HEK293T (cell line): ENCODE measurements around the gene CYP2D6.

Source experiments
- ARNT ChIP-seq: fragments of 450-650 bp; IDR thresholded peaks from 2 replicates; pipeline ENCODE4 v1.6.1; 2017; ENCODE audit warnings: mild to moderate bottlenecking
- BHLHE40 ChIP-seq: fragments of 450-650 bp; IDR thresholded peaks from 2 replicates; pipeline ENCODE4 v1.6.1; 2016; ENCODE audit warnings: mild to moderate bottlenecking, moderate library complexity, borderline replicate concordance
- CTBP1 ChIP-seq: fragments of 450-650 bp; IDR thresholded peaks from 2 replicates; pipeline ENCODE4 v1.6.1; 2016; ENCODE audit warnings: borderline replicate concordance
- FOXA1 ChIP-seq: fragments of 450-650 bp; IDR thresholded peaks from 2 replicates; pipeline ENCODE4 v1.6.1; 2016; ENCODE audit warnings: mild to moderate bottlenecking
- FOXK2 ChIP-seq: fragments of 450-650 bp; IDR thresholded peaks from 2 replicates; pipeline ENCODE4 v1.6.1; 2016; ENCODE audit warnings: mild to moderate bottlenecking
- FOXM1 ChIP-seq: fragments of 450-650 bp; IDR thresholded peaks from 2 replicates; pipeline ENCODE4 v1.6.1; 2017; ENCODE audit warnings: mild to moderate bottlenecking, borderline replicate concordance
- L3MBTL2 ChIP-seq: fragments of 450-650 bp; conservative IDR thresholded peaks from 2 replicates; pipeline ENCODE4 v1.6.1; 2016; ENCODE audit warnings: mild to moderate bottlenecking
- LEF1 ChIP-seq: fragments of 450-650 bp; IDR thresholded peaks from 2 replicates; pipeline ENCODE4 v1.6.1; 2017; ENCODE audit warnings: mild to moderate bottlenecking, borderline replicate concordance
- NFRKB ChIP-seq: fragments of 450-650 bp; IDR thresholded peaks from 2 replicates; pipeline ENCODE4 v1.6.1; 2016; ENCODE audit warnings: mild to moderate bottlenecking, moderate library complexity
- SP1 ChIP-seq: fragments of 450-650 bp; IDR thresholded peaks from 2 replicates; pipeline ENCODE4 v1.6.1; 2017
- SUZ12 ChIP-seq: fragments of 450-650 bp; IDR thresholded peaks from 2 replicates; pipeline ENCODE4 v1.6.1; 2016; ENCODE audit warnings: mild to moderate bottlenecking
- ZNF384 ChIP-seq: fragments of 450-650 bp; IDR thresholded peaks from 2 replicates; pipeline ENCODE4 v1.6.1; 2016

DNA sequence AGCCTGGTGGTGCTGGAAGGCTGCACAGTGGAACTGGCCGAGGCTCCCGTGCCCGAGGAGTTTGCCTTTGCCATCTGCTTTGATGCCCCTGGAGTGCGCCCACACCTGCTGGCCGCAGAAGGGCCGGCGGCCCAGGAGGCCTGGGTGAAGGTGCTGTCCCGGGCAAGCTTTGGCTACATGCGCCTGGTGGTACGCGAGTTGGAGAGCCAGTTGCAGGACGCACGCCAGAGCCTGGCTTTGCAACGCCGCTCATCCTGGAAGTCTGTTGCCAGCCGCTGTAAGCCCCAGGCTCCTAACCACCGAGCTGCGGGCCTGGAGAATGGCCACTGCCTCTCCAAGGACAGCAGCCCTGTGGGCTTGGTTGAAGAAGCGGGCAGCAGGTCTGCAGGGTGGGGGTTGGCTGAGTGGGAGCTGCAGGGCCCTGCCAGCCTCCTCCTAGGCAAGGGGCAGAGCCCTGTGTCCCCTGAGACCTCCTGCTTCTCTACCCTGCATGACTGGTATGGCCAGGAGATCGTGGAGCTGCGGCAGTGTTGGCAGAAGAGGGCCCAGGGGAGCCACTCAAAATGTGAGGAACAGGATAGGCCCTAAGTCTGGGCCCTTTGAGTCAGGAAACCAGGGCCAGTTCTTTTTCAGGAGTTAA is 53.0 kb downstream of the CYP2D6 start:
- TF ChIP-seq SP1: no peak
- TF ChIP-seq ZNF384: no peak
- TF ChIP-seq NFRKB: no peak
- no peak for TF ChIP-seq FOXK2
- TF ChIP-seq L3MBTL2: no peak
- TF ChIP-seq SUZ12: no peak
- TF ChIP-seq BHLHE40: no peak
- TF ChIP-seq LEF1: no peak
- no peak for TF ChIP-seq FOXM1
- TF ChIP-seq FOXA1: no peak
- TF ChIP-seq CTBP1: no peak
- TF ChIP-seq ARNT: no peak
